Measurements from ENCODE around the gene ATXN7.

DNA sequence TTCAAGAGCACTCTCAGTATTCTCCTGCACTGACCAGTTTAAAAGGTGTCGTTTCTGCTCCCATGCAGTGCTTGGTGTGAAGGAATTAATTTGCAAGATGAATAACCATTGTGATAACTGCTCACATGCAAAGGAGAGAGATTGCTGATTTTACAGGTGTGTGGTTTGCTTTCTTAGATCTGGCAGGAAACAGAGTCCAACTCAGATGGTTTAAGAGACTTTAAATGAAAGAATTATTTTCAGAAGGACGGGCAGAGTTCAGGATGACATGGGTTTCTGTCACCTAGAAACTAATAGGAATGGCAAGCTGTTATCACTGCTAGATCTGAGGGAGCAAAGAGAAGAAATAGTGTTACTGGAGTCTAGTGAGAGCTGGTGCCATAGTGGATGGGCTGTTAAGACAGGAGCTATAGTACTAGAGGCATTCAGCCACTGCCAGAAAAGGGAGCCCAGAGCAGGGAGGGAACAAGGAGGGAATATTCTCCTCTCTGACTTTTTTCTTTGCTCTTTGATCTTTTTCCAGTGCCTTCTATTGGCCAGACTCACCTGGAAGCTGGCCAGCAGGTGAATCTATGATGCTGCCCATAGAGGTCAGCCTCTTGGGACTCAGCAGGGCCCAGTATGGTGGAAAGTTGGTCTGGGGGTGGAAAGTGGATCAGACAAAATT is 14.9 kb downstream of the ATXN7 start:
- TF ChIP-seq, protein P1, sequence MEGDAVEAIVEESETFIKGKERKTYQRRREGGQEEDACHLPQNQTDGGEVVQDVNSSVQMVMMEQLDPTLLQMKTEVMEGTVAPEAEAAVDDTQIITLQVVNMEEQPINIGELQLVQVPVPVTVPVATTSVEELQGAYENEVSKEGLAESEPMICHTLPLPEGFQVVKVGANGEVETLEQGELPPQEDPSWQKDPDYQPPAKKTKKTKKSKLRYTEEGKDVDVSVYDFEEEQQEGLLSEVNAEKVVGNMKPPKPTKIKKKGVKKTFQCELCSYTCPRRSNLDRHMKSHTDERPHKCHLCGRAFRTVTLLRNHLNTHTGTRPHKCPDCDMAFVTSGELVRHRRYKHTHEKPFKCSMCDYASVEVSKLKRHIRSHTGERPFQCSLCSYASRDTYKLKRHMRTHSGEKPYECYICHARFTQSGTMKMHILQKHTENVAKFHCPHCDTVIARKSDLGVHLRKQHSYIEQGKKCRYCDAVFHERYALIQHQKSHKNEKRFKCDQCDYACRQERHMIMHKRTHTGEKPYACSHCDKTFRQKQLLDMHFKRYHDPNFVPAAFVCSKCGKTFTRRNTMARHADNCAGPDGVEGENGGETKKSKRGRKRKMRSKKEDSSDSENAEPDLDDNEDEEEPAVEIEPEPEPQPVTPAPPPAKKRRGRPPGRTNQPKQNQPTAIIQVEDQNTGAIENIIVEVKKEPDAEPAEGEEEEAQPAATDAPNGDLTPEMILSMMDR (IDR thresholded peaks at IDR 0.05; ENCODE audit: poor library complexity, severe bottlenecking) = no peak
- no peak for TF ChIP-seq EZH2 (IDR thresholded peaks at IDR 0.05; ENCODE audit: borderline replicate concordance, insufficient read depth, low read length, poor library complexity, severe bottlenecking)
- no peak for TF ChIP-seq EP300 (conservative IDR thresholded peaks at IDR 0.05; ENCODE audit: poor library complexity, severe bottlenecking)
- TF ChIP-seq, protein P2, sequence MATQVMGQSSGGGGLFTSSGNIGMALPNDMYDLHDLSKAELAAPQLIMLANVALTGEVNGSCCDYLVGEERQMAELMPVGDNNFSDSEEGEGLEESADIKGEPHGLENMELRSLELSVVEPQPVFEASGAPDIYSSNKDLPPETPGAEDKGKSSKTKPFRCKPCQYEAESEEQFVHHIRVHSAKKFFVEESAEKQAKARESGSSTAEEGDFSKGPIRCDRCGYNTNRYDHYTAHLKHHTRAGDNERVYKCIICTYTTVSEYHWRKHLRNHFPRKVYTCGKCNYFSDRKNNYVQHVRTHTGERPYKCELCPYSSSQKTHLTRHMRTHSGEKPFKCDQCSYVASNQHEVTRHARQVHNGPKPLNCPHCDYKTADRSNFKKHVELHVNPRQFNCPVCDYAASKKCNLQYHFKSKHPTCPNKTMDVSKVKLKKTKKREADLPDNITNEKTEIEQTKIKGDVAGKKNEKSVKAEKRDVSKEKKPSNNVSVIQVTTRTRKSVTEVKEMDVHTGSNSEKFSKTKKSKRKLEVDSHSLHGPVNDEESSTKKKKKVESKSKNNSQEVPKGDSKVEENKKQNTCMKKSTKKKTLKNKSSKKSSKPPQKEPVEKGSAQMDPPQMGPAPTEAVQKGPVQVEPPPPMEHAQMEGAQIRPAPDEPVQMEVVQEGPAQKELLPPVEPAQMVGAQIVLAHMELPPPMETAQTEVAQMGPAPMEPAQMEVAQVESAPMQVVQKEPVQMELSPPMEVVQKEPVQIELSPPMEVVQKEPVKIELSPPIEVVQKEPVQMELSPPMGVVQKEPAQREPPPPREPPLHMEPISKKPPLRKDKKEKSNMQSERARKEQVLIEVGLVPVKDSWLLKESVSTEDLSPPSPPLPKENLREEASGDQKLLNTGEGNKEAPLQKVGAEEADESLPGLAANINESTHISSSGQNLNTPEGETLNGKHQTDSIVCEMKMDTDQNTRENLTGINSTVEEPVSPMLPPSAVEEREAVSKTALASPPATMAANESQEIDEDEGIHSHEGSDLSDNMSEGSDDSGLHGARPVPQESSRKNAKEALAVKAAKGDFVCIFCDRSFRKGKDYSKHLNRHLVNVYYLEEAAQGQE (IDR thresholded peaks at IDR 0.05; ENCODE audit: borderline replicate concordance) = no peak
- TF ChIP-seq POLR2AphosphoS5 (IDR thresholded peaks at IDR 0.05) = no peak
